Keratinocyte (primary cell): Measurements from ENCODE around the gene HNRNPH1. TPM values are rescaled to one million over a fixed set of nuclear protein-coding genes. Genes with fewer than 3 reads are reported as not detected.

Source experiments
- DNase-seq: peaks from one replicate; pipeline ENCODE4 v3.0.0-alpha.2; 2011; ENCODE audit warnings: low read depth, missing footprints, low spot score
- FAIRE-seq: peaks from 2 replicates; lab custom pipeline; 2011; peaks lifted over from hg19 to GRCh38; lab: Jason Lieb, UNC
- H2AFZ ChIP-seq: 2 replicates; pipeline ENCODE4 v1.6.0; 2012; ENCODE audit warnings: low read length, control low read depth, inconsistent platforms; ENCODE audit not compliant: control insufficient read depth
- H3K27ac ChIP-seq: 2 replicates; pipeline ENCODE4 v1.5.1; 2011; ENCODE audit warnings: low read length; ENCODE audit not compliant: control insufficient read depth, insufficient read depth
- H3K27me3 ChIP-seq: 3 replicates; pipeline ENCODE4 v1.6.0; 2011; ENCODE audit warnings: low read length; ENCODE audit not compliant: control insufficient read depth, insufficient read depth; ENCODE audit errors: extremely low read depth
- H3K36me3 ChIP-seq, 2 experiments: 2 replicates in 1 of 2; 3 replicates in 1 of 2; pipeline ENCODE4 v1.5.1; 2011; ENCODE audit warnings: low read length in 2 of 2, mild to moderate bottlenecking in 1 of 2; ENCODE audit not compliant: control insufficient read depth in 2 of 2, insufficient read depth in 2 of 2; ENCODE audit errors: extremely low read depth in 1 of 2
- H3K4me1 ChIP-seq: 3 replicates; pipeline ENCODE4 v1.5.1; 2011; ENCODE audit warnings: low read length; ENCODE audit not compliant: control insufficient read depth, insufficient read depth; ENCODE audit errors: extremely low read depth
- H3K4me2 ChIP-seq: 3 replicates; pipeline ENCODE4 v1.6.0; 2011; ENCODE audit warnings: low read depth, low read length; ENCODE audit not compliant: control insufficient read depth, insufficient read depth; ENCODE audit errors: extremely low read depth
- H3K4me3 ChIP-seq, 3 experiments: fragments of 200-600 bp in 1 of 3; sonication (generic) in 1 of 3; 2 replicates in 2 of 3; 3 replicates in 1 of 3; pipeline ENCODE4 v1.5.1; 2011 to 2016; ENCODE audit warnings: low read length in 3 of 3, mild to moderate bottlenecking in 3 of 3, control low read depth in 2 of 3, inconsistent platforms in 1 of 3, low read depth in 1 of 3, mixed read lengths in 1 of 3, mixed run types in 1 of 3, moderate library complexity in 1 of 3; ENCODE audit not compliant: control insufficient read depth in 2 of 3, insufficient read depth in 2 of 3; ENCODE audit errors: extremely low read depth in 1 of 3
- H3K79me2 ChIP-seq: 2 replicates; pipeline ENCODE4 v1.6.0; 2012; ENCODE audit warnings: low read length; ENCODE audit not compliant: control insufficient read depth, insufficient read depth
- H3K9ac ChIP-seq: 3 replicates; pipeline ENCODE4 v1.6.0; 2011; ENCODE audit warnings: low read length; ENCODE audit not compliant: control insufficient read depth, insufficient read depth; ENCODE audit errors: extremely low read depth
- H3K9me1 ChIP-seq: 3 replicates; pipeline ENCODE4 v1.6.0; 2011; ENCODE audit warnings: low read length; ENCODE audit not compliant: control insufficient read depth, insufficient read depth; ENCODE audit errors: extremely low read depth
- H3K9me3 ChIP-seq: 2 replicates; pipeline ENCODE4 v1.5.1; 2012; ENCODE audit warnings: low read depth, low read length; ENCODE audit not compliant: control insufficient read depth
- H4K20me1 ChIP-seq: 3 replicates; pipeline ENCODE4 v1.6.0; 2011; ENCODE audit warnings: low read length; ENCODE audit not compliant: control insufficient read depth, insufficient read depth; ENCODE audit errors: extremely low read depth
- CTCF ChIP-seq, 3 experiments: IDR thresholded peaks in 1 of 3; conservative IDR thresholded peaks in 1 of 3; optimal IDR thresholded peaks in 1 of 3; 2 replicates in 2 of 3; 3 replicates in 1 of 3; pipeline versions ENCODE3 to v1.5.1; 2011; ENCODE audit warnings: low read length in 3 of 3, mild to moderate bottlenecking in 3 of 3, moderate library complexity in 2 of 3, control low read depth in 1 of 3, inconsistent platforms in 1 of 3; ENCODE audit not compliant: insufficient read depth in 2 of 3; ENCODE audit errors: extremely low read depth in 1 of 3
- EZH2 ChIP-seq: IDR thresholded peaks from one replicate; pipeline ENCODE4 v1.6.1; 2012; ENCODE audit warnings: inconsistent platforms, mild to moderate bottlenecking, low read length, moderate library complexity
- dilution Hi-C: fragments of 300-500 bp; cut with MboI; formaldehyde crosslinking; loops from one replicate; pipeline ENCODE4 v1.7.0; 2020; ENCODE audit warnings: low sequenced_read_pairs; ENCODE audit not compliant: extremely low pct_ligation_motif_present
- polyA plus RNA-seq, 5 experiments: library from polyadenylated mRNA; depleted of rRNA in 3 of 5; stranded (reverse) in 3 of 5; stranded (forward) in 1 of 5; unstranded in 1 of 5; fragments of >200 nt; gene quantifications; 1 replicate in 1 of 5; 2 replicates in 3 of 5; 3 replicates in 1 of 5; pipeline versions ENCODE4 v1.2.1 to v1.2.3, GENCODE V29; 2011 to 2012; ENCODE audit warnings: missing spikeins in 2 of 5, low read depth in 1 of 5, low replicate concordance in 1 of 5

The HNRNPH1 gene
- polyA plus RNA-seq, 1 donor (not counting 4 experiments of a cell fraction or from before 2014, with no cell fraction given), result 431 TPM

- FAIRE-seq, result no peak
- Histone ChIP-seq H3K27ac (no peak overlapping the region), H3K4me2 (no peak overlapping the region), H3K79me2 (peaks cover 4% of the 10 kb centered on the region), H3K9ac (no peak overlapping the region), H3K36me3 (peaks cover 33 to 53% of the 10 kb centered on the region in 2 experiments), H3K27me3 (no peaks in the 10 kb centered on the region), H3K4me1 (no peaks in the 10 kb centered on the region), H3K9me1 (no peaks in the 10 kb centered on the region), H4K20me1 (peaks cover 15% of the 10 kb centered on the region), H3K4me3 (no peak overlapping the region), H2AFZ (no peak overlapping the region), H3K9me3 (no peaks in the 10 kb centered on the region)
- dilution Hi-C loops, result no loop called here
- TF ChIP-seq CTCF (optimal IDR thresholded peaks at IDR 0.05 in 1 of 3, IDR thresholded peaks at IDR 0.05 in 1 of 3, conservative IDR thresholded peaks at IDR 0.05 in 1 of 3; ENCODE audit: extremely low read depth in 1 of 3, insufficient read depth in 2 of 3, low read length in 3 of 3) (no peak), EZH2 (no peak)
- no peak for DNase-seq
These were observed 12.6 kb downstream of the HNRNPH1 start for GRCh38 chr5:179610903-179611265.

GRCh38 chr5:179610109-179610902 is 13.2 kb downstream of the HNRNPH1 start:
- TF ChIP-seq CTCF (optimal IDR thresholded peaks at IDR 0.05 in 1 of 3, IDR thresholded peaks at IDR 0.05 in 1 of 3, conservative IDR thresholded peaks at IDR 0.05 in 1 of 3; ENCODE audit: extremely low read depth in 1 of 3, insufficient read depth in 2 of 3, low read length in 3 of 3), result no peak
- no peak for TF ChIP-seq EZH2
- Histone ChIP-seq H3K4me2 (no peak overlapping the region), H3K27ac (no peak overlapping the region), H3K27me3 (no peaks in the 10 kb centered on the region), H2AFZ (no peak overlapping the region), H3K4me1 (no peaks in the 10 kb centered on the region), H3K9me1 (no peaks in the 10 kb centered on the region), H3K4me3 (no peak overlapping the region), H3K79me2 (peaks cover 3% of the 10 kb centered on the region), H4K20me1 (peaks cover 15% of the 10 kb centered on the region), H3K36me3 (peaks cover 33 to 54% of the 10 kb centered on the region in 2 experiments), H3K9ac (no peak overlapping the region), H3K9me3 (no peaks in the 10 kb centered on the region)
- DNase-seq, result no peak
- dilution Hi-C loops, result no loop called here
- no peak for FAIRE-seq
